Neural cell (in vitro differentiated cells): ENCODE results near the gene ZNF695.

Source experiments
- CTCF ChIP-seq: fragments of 450-650 bp; IDR thresholded peaks from 2 replicates; pipeline ENCODE4 v1.5.1; 2014; ENCODE audit warnings: antibody characterized with exemption, mild to moderate bottlenecking, moderate library complexity; ENCODE audit not compliant: poor library complexity, severe bottlenecking
- EP300 ChIP-seq: fragments of 450-650 bp; conservative IDR thresholded peaks from 2 replicates; pipeline ENCODE4 v1.6.1; 2014; ENCODE audit warnings: antibody characterized with exemption, mild to moderate bottlenecking, moderate library complexity; ENCODE audit not compliant: poor library complexity, severe bottlenecking
- EZH2 ChIP-seq: fragments of 200-600, 300-800 bp; shearing (Covaris generic), sonication (generic); IDR thresholded peaks from 2 replicates; pipeline ENCODE4 v1.6.1; 2014; ENCODE audit warnings: antibody characterized with exemption, low read length, borderline replicate concordance, mild to moderate bottlenecking; ENCODE audit not compliant: insufficient read depth, poor library complexity, severe bottlenecking
- MXI1 ChIP-seq: fragments of 450-650 bp; conservative IDR thresholded peaks from 2 replicates; pipeline ENCODE4 v1.6.1; 2014; ENCODE audit warnings: antibody characterized with exemption, mild to moderate bottlenecking; ENCODE audit not compliant: poor library complexity, severe bottlenecking
- POLR2AphosphoS5 ChIP-seq: IDR thresholded peaks from 2 replicates; pipeline ENCODE4 v1.6.1; 2012
- RAD21 ChIP-seq: fragments of 450-650 bp; conservative IDR thresholded peaks from 2 replicates; pipeline ENCODE4 v1.6.1; 2014; ENCODE audit warnings: antibody characterized with exemption, mild to moderate bottlenecking, moderate library complexity
- REST ChIP-seq: IDR thresholded peaks from 2 replicates; pipeline ENCODE4 v1.6.1; 2012; ENCODE audit warnings: borderline replicate concordance
- SMC3 ChIP-seq: fragments of 450-650 bp; conservative IDR thresholded peaks from 2 replicates; pipeline ENCODE4 v1.6.1; 2014; ENCODE audit warnings: antibody characterized with exemption, mild to moderate bottlenecking, moderate library complexity; ENCODE audit not compliant: poor library complexity
- TAF1 ChIP-seq: IDR thresholded peaks from 2 replicates; pipeline ENCODE4 v1.6.1; 2012; ENCODE audit warnings: low read depth

- TF ChIP-seq CTCF (no peak), MXI1 (no peak), RAD21 (no peak), SMC3 (no peak), EZH2 (no peak), EP300 (no peak), TAF1 (no peak), POLR2AphosphoS5 (no peak), REST (no peak)
These were observed 19.5 kb downstream of the ZNF695 start for GRCh38 chr1:246988316-246988715.
